ENCODE results near the gene P2RY2.

GRCh38 chr11:73236854-73237253, 18.8 kb downstream of the P2RY2 start:
- TF ChIP-seq CTCF (IDR thresholded peaks at IDR 0.05; ENCODE audit: insufficient read depth, low read length, poor library complexity, severe bottlenecking) (peak; percentile 24), EZH2phosphoT487 (conservative IDR thresholded peaks at IDR 0.05; ENCODE audit: low read length) (no peak)

All from SU-DHL-6 (cell line).